SU-DHL-6 (cell line): Measurements from ENCODE around the gene PRF1.
"Not testable (repeated sequence)": the region's sequence is repeated elsewhere in the genome, so short reads cannot be mapped to it uniquely, and the experiment has no call there.

Experiments used
- H2AFZ ChIP-seq: fragments of 200-600 bp; sonication (generic); 2 replicates; pipeline ENCODE4 v1.6.1; 2014; ENCODE audit warnings: low read depth, mild to moderate bottlenecking, moderate library complexity, mixed read lengths, antibody characterized with exemption, low read length; ENCODE audit not compliant: severe bottlenecking
- H3F3A ChIP-seq: fragments of 200-600 bp; shearing (Covaris generic); 2 replicates; pipeline ENCODE4 v1.6.0; 2016; ENCODE audit warnings: antibody characterized with exemption, mild to moderate bottlenecking; ENCODE audit not compliant: insufficient read depth
- H3K27ac ChIP-seq: fragments of 200-600 bp; sonication (generic); 2 replicates; pipeline ENCODE4 v1.5.1; 2016; ENCODE audit warnings: low read depth, mild to moderate bottlenecking, low read length, moderate library complexity, mixed read lengths
- H3K27me3 ChIP-seq: fragments of 200-600 bp; sonication (generic), shearing (Covaris generic); 2 replicates; pipeline ENCODE4 v1.6.0; 2014; ENCODE audit warnings: mild to moderate bottlenecking, low read length
- H3K36me3 ChIP-seq: fragments of 200-600 bp; sonication (generic); 2 replicates; pipeline ENCODE4 v1.6.1; 2014; ENCODE audit warnings: mild to moderate bottlenecking, low read length, mixed read lengths
- H3K4me2 ChIP-seq: fragments of 300-600, 200-600 bp; shearing (Covaris generic), sonication (generic); 2 replicates; pipeline ENCODE4 v1.6.0; 2014; ENCODE audit warnings: low read length, low read depth, mild to moderate bottlenecking; ENCODE audit not compliant: poor library complexity, severe bottlenecking
- H3K4me3 ChIP-seq: fragments of 200-600 bp; sonication (generic); 2 replicates; pipeline ENCODE4 v1.5.1; 2014; ENCODE audit warnings: antibody characterized with exemption, low read length, mild to moderate bottlenecking, mixed read lengths; ENCODE audit not compliant: insufficient read depth, poor library complexity, severe bottlenecking
- H3K79me2 ChIP-seq: fragments of 200-600 bp; sonication (generic); 2 replicates; pipeline ENCODE4 v1.6.1; 2014; ENCODE audit warnings: mild to moderate bottlenecking, low read length, moderate library complexity; ENCODE audit not compliant: insufficient read depth
- H3K9ac ChIP-seq: fragments of 200-600 bp; sonication (generic); 2 replicates; pipeline ENCODE4 v1.7.0; 2014; ENCODE audit warnings: mild to moderate bottlenecking, low read length
- H3K9me2 ChIP-seq: fragments of 200-600 bp; sonication (generic); replicated peaks from 2 replicates; pipeline ENCODE4 v1.6.1; 2014; ENCODE audit warnings: low read length; ENCODE audit not compliant: insufficient read depth
- H3K9me3 ChIP-seq: fragments of 200-600 bp; sonication (generic); 2 replicates; pipeline ENCODE4 v1.6.1; 2014; ENCODE audit warnings: low read length, mixed read lengths; ENCODE audit not compliant: insufficient read depth
- H4K20me1 ChIP-seq: fragments of 200-600 bp; sonication (generic); 2 replicates; pipeline ENCODE4 v1.6.1; 2014; ENCODE audit warnings: low read depth, mild to moderate bottlenecking, antibody characterized with exemption, low read length, moderate library complexity, mixed read lengths
- EZH2phosphoT487 ChIP-seq: fragments of 200-600 bp; sonication (generic), shearing (Covaris generic); conservative IDR thresholded peaks from 2 replicates; pipeline ENCODE4 v1.6.1; 2018; ENCODE audit warnings: mild to moderate bottlenecking, antibody characterized with exemption, low read length, moderate library complexity, mixed read lengths
- TF ChIP-seq, protein P1 (sequence below): fragments of 200-600 bp; sonication (generic); IDR thresholded peaks from one replicate; pipeline ENCODE4 v1.5.1; 2017; ENCODE audit warnings: antibody characterized with exemption, mild to moderate bottlenecking, low read length, moderate library complexity; ENCODE audit not compliant: insufficient read depth, poor library complexity, severe bottlenecking

The PRF1 gene

GRCh38 chr10:70617798-70618568, 15.4 kb upstream of the PRF1 start:
- TF ChIP-seq EZH2phosphoT487 = no peak
- no peaks in the 10 kb centered on the region for H3K9me2 ChIP-seq
- H3K79me2 ChIP-seq = no peaks in the 10 kb centered on the region
- no peak overlapping the region for H3K27ac ChIP-seq
- no peak overlapping the region for H2AFZ ChIP-seq
- H3K4me2 ChIP-seq = no peak overlapping the region
- no peak overlapping the region for H3K9ac ChIP-seq
- H3K4me3 ChIP-seq = no peak overlapping the region
- H3K9me3 ChIP-seq = peaks cover 5% of the 10 kb centered on the region; the same call in 1 of the 2 replicates
- H3K27me3 ChIP-seq = no peaks in the 10 kb centered on the region
- peaks cover 7% of the 10 kb centered on the region; the same call in 1 of the 2 replicates for H3K36me3 ChIP-seq
- no peaks in the 10 kb centered on the region for H3F3A ChIP-seq
- H4K20me1 ChIP-seq = no peaks in the 10 kb centered on the region

GRCh38 chr10:70616761-70617160, 14.2 kb upstream of the PRF1 start:
- no peak for TF ChIP-seq EZH2phosphoT487
- no peak overlapping the region for H3K4me3 ChIP-seq
- no peak overlapping the region for H3K9ac ChIP-seq
- H3F3A ChIP-seq = no peaks in the 10 kb centered on the region
- H3K9me2 ChIP-seq = no peaks in the 10 kb centered on the region
- H3K27me3 ChIP-seq = no peaks in the 10 kb centered on the region
- no peak overlapping the region for H3K27ac ChIP-seq
- no peaks in the 10 kb centered on the region for H3K9me3 ChIP-seq
- H3K36me3 ChIP-seq = peaks cover 7% of the 10 kb centered on the region; the same call in 1 of the 2 replicates
- no peak overlapping the region for H2AFZ ChIP-seq
- H4K20me1 ChIP-seq = no peaks in the 10 kb centered on the region
- no peak overlapping the region for H3K4me2 ChIP-seq
- H3K79me2 ChIP-seq = no peaks in the 10 kb centered on the region

DNA sequence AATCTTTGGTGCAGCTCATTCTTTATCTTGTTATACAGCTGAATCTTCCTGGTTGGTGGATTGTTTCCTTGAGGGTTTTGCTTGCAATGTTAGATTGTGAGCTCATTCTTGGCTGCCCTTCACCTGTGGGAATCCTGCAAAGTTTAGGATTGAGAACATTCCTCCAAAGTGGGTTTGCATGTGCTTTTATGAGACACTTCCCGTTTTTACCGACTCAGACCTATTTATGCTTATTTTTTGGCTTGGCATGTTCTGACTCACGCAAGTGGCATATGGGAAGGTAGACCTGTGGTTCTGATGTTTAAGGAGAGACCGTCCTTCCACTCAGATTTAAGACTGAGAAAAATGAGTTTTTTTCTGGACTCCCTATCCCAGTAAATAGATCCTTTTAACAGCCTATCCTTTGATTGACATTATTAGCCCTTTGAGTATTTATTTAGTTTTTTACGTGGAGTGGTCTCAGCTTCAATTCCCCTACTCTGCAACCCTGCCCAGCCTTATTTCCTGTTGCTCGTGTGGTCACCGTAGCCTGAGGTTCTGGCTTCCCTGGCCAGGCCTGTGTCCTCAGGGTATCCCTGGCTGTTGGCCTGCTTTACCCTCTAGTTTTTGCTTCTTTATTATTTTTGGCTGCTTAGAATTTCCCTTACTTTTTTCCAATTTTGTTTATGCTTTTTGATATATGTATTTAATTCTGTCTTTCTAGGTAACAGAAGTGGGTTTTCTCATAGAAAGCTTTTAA, 13.4 kb upstream of the PRF1 start:
- Histone ChIP-seq H3K9me3 (no peaks in the 10 kb centered on the region), H3K36me3 (peaks cover 7% of the 10 kb centered on the region; the same call in 1 of the 2 replicates), H3F3A (no peaks in the 10 kb centered on the region), H4K20me1 (no peaks in the 10 kb centered on the region), H3K27me3 (no peaks in the 10 kb centered on the region), H3K4me2 (no peak overlapping the region), H3K27ac (no peak overlapping the region), H3K9ac (no peak overlapping the region), H3K4me3 (no peak overlapping the region), H3K79me2 (no peaks in the 10 kb centered on the region), H3K9me2 (no peaks in the 10 kb centered on the region), H2AFZ (no peak overlapping the region)
- TF ChIP-seq EZH2phosphoT487 = no peak
- TF ChIP-seq, protein P1, sequence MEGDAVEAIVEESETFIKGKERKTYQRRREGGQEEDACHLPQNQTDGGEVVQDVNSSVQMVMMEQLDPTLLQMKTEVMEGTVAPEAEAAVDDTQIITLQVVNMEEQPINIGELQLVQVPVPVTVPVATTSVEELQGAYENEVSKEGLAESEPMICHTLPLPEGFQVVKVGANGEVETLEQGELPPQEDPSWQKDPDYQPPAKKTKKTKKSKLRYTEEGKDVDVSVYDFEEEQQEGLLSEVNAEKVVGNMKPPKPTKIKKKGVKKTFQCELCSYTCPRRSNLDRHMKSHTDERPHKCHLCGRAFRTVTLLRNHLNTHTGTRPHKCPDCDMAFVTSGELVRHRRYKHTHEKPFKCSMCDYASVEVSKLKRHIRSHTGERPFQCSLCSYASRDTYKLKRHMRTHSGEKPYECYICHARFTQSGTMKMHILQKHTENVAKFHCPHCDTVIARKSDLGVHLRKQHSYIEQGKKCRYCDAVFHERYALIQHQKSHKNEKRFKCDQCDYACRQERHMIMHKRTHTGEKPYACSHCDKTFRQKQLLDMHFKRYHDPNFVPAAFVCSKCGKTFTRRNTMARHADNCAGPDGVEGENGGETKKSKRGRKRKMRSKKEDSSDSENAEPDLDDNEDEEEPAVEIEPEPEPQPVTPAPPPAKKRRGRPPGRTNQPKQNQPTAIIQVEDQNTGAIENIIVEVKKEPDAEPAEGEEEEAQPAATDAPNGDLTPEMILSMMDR = no peak

DNA sequence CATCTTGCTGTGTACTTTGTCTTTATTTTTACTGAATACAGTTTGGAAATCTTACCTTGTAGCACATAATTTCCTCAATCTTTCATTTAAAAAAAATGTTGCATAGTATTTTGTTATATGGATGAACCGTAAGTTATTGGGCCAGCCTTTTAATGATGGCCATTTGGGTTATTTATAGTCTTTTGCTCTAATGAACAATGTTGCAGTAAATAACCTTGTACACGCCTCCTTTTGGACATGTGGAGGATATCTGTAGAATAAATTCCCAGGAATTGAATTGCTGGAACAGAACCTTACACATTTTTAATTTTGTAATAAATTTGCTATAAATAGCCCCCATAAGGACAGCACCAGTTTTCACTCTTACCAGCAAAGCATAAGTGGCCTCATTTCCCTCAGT, 12.7 kb upstream of the PRF1 start:
- H2AFZ ChIP-seq = no peak overlapping the region
- TF ChIP-seq EZH2phosphoT487 = no peak
- TF ChIP-seq, protein P1 = no peak
- H3K27ac ChIP-seq = no peak overlapping the region
- H3K4me2 ChIP-seq = no peak overlapping the region
- no peaks in the 10 kb centered on the region for H3K9me2 ChIP-seq
- no peaks in the 10 kb centered on the region for H3K9me3 ChIP-seq
- H4K20me1 ChIP-seq = no peaks in the 10 kb centered on the region
- no peaks in the 10 kb centered on the region for H3F3A ChIP-seq
- no peak overlapping the region for H3K9ac ChIP-seq
- no peaks in the 10 kb centered on the region for H3K27me3 ChIP-seq
- H3K4me3 ChIP-seq = no peak overlapping the region
- H3K79me2 ChIP-seq = no peaks in the 10 kb centered on the region
- peaks cover 7% of the 10 kb centered on the region; the same call in 1 of the 2 replicates for H3K36me3 ChIP-seq

- not testable (repeated sequence) for H3K4me2 ChIP-seq, H3K9ac ChIP-seq, H3K36me3 ChIP-seq, H3F3A ChIP-seq, H4K20me1 ChIP-seq, H2AFZ ChIP-seq, H3K79me2 ChIP-seq, H3K9me2 ChIP-seq, H3K27ac ChIP-seq, H3K4me3 ChIP-seq, H3K9me3 ChIP-seq, H3K27me3 ChIP-seq
Observed at GRCh38 chr10:70614364-70614763, 11.8 kb upstream of the PRF1 start.
